ENCODE results near the gene PKHD1.

DNA sequence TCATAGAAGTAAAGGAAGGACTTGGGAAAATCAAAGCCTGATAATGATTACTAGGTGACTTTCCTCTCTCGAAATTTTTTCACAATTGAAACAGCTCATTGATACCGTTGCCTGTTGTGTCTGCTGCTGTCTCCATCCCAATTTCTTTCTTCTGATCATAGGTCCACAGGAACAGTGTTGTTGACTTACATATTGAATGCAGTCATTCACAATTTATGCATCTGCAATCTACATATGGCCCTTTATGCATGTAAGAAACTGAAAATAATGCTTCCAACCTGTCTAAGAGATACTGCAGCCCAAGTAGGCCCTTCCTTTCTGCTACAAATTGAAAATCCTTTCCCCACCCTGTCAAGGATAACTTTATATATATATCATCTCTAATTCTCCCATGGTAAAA lies 381.3 kb downstream of the PKHD1 start:
- TF ChIP-seq TOX (CRISPR knock-in tag; IDR thresholded peaks at IDR 0.05; ENCODE audit: borderline replicate concordance) (no peak), SNAI2 (CRISPR knock-in tag; IDR thresholded peaks at IDR 0.05) (no peak), ISL1 (CRISPR knock-in tag; IDR thresholded peaks at IDR 0.05) (no peak), ZFP30 (CRISPR knock-in tag; IDR thresholded peaks at IDR 0.05) (no peak), ZC3H10 (CRISPR knock-in tag; IDR thresholded peaks at IDR 0.05) (no peak)
- TF ChIP-seq, protein P1, sequence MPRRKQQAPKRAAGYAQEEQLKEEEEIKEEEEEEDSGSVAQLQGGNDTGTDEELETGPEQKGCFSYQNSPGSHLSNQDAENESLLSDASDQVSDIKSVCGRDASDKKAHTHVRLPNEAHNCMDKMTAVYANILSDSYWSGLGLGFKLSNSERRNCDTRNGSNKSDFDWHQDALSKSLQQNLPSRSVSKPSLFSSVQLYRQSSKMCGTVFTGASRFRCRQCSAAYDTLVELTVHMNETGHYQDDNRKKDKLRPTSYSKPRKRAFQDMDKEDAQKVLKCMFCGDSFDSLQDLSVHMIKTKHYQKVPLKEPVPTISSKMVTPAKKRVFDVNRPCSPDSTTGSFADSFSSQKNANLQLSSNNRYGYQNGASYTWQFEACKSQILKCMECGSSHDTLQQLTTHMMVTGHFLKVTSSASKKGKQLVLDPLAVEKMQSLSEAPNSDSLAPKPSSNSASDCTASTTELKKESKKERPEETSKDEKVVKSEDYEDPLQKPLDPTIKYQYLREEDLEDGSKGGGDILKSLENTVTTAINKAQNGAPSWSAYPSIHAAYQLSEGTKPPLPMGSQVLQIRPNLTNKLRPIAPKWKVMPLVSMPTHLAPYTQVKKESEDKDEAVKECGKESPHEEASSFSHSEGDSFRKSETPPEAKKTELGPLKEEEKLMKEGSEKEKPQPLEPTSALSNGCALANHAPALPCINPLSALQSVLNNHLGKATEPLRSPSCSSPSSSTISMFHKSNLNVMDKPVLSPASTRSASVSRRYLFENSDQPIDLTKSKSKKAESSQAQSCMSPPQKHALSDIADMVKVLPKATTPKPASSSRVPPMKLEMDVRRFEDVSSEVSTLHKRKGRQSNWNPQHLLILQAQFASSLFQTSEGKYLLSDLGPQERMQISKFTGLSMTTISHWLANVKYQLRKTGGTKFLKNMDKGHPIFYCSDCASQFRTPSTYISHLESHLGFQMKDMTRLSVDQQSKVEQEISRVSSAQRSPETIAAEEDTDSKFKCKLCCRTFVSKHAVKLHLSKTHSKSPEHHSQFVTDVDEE (CRISPR knock-in tag; IDR thresholded peaks at IDR 0.05) = no peak
- TF ChIP-seq, protein P2, sequence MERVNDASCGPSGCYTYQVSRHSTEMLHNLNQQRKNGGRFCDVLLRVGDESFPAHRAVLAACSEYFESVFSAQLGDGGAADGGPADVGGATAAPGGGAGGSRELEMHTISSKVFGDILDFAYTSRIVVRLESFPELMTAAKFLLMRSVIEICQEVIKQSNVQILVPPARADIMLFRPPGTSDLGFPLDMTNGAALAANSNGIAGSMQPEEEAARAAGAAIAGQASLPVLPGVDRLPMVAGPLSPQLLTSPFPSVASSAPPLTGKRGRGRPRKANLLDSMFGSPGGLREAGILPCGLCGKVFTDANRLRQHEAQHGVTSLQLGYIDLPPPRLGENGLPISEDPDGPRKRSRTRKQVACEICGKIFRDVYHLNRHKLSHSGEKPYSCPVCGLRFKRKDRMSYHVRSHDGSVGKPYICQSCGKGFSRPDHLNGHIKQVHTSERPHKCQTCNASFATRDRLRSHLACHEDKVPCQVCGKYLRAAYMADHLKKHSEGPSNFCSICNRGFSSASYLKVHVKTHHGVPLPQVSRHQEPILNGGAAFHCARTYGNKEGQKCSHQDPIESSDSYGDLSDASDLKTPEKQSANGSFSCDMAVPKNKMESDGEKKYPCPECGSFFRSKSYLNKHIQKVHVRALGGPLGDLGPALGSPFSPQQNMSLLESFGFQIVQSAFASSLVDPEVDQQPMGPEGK (CRISPR knock-in tag; IDR thresholded peaks at IDR 0.05; ENCODE audit: borderline replicate concordance) = no peak
- TF ChIP-seq, protein P3, sequence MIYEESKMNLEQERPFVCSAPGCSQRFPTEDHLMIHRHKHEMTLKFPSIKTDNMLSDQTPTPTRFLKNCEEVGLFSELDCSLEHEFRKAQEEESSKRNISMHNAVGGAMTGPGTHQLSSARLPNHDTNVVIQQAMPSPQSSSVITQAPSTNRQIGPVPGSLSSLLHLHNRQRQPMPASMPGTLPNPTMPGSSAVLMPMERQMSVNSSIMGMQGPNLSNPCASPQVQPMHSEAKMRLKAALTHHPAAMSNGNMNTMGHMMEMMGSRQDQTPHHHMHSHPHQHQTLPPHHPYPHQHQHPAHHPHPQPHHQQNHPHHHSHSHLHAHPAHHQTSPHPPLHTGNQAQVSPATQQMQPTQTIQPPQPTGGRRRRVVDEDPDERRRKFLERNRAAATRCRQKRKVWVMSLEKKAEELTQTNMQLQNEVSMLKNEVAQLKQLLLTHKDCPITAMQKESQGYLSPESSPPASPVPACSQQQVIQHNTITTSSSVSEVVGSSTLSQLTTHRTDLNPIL (CRISPR knock-in tag; IDR thresholded peaks at IDR 0.05; ENCODE audit: low read depth) = no peak
